Left renal cortex interstitium (tissue), 4 donors: Measurements from ENCODE around the gene CELA3B. TPM values are rescaled to one million over a fixed set of nuclear protein-coding genes. Genes with fewer than 3 reads are reported as not detected.
A peak's percentile ranks its signal among the peaks of the same experiment; 100 is the strongest.
"Not testable (repeated sequence)": the region's sequence is repeated elsewhere in the genome, so short reads cannot be mapped to it uniquely, and the experiment has no call there.

Experiments
- DNase-seq, 4 donors: peaks; one replicate each; pipeline ENCODE4 v3.0.0-alpha.2; 2013; ENCODE audit warnings: low read depth in 4 of 4, low spot score in 2 of 4, missing footprints in 1 of 4
- polyA plus RNA-seq, 4 donors: library from polyadenylated mRNA; unstranded; fragments of 120-200 nt; gene quantifications; one replicate each; pipeline ENCODE4 v1.2.1, GENCODE V29; 2013; ENCODE audit not compliant: insufficient read length in 4 of 4

CELA3B gene
- polyA plus RNA-seq, 4 donors = 0.31 to 0.49 TPM; not detected in 2

GRCh38 chr1:21942464-21942863 lies 34.4 kb upstream of the CELA3B start:
- DNase-seq = no peak

GRCh38 chr1:21942959-21943640 lies 33.7 kb upstream of the CELA3B start:
- not testable (repeated sequence) for DNase-seq

GRCh38 chr1:21944733-21945073 lies 32.1 kb upstream of the CELA3B start:
- DNase-seq = no peak

GRCh38 chr1:21946836-21947587 lies 29.8 kb upstream of the CELA3B start:
- DNase-seq = no peak

GRCh38 chr1:21950734-21951133 lies 26.1 kb upstream of the CELA3B start:
- DNase-seq = no peak

- no peak for DNase-seq
These were observed 25.5 kb upstream of the CELA3B start for GRCh38 chr1:21951226-21951870.

- no peak for DNase-seq
These were observed 23.9 kb upstream of the CELA3B start for GRCh38 chr1:21952786-21953520.

GRCh38 chr1:21955058-21955457 lies 21.8 kb upstream of the CELA3B start:
- no peak for DNase-seq

- DNase-seq = no peak
These were observed 21.1 kb upstream of the CELA3B start for GRCh38 chr1:21955501-21956281.

- no peak for DNase-seq
These were observed 19.9 kb upstream of the CELA3B start for GRCh38 chr1:21956720-21957552.

GRCh38 chr1:21961337-21961736 lies 15.5 kb upstream of the CELA3B start:
- DNase-seq = no peak

GRCh38 chr1:21961799-21962198 lies 15.0 kb upstream of the CELA3B start:
- no peak for DNase-seq

GRCh38 chr1:21963477-21964217 lies 13.2 kb upstream of the CELA3B start:
- peak in 2 of 4 donors; percentile 52 to 56 for DNase-seq

GRCh38 chr1:21966247-21967000 lies 10.4 kb upstream of the CELA3B start:
- DNase-seq = no peak

GRCh38 chr1:21967216-21967615 lies 9.6 kb upstream of the CELA3B start:
- not testable (repeated sequence) for DNase-seq

- not testable (repeated sequence) for DNase-seq
These were observed 7.8 kb upstream of the CELA3B start for GRCh38 chr1:21969066-21969465.

- not testable (repeated sequence) for DNase-seq
These were observed 6.3 kb upstream of the CELA3B start for GRCh38 chr1:21970523-21970922.

GRCh38 chr1:21972973-21973441 lies 3.8 kb upstream of the CELA3B start:
- DNase-seq = not testable (repeated sequence)
